GM12873 (cell line): Measurements from ENCODE around the gene BCL7C.

Experiments
- TF ChIP-seq, protein P1 (sequence below): IDR thresholded peaks from 2 replicates; pipeline ENCODE4 v1.5.1; 2012; ENCODE audit warnings: low read depth, mild to moderate bottlenecking, moderate library complexity, low read length, control low read depth; ENCODE audit not compliant: insufficient read depth; ENCODE audit errors: missing control alignments

The BCL7C gene

GRCh38 chr16:30924913-30925631 is 31.2 kb upstream of the BCL7C start:
- TF ChIP-seq, protein P1, sequence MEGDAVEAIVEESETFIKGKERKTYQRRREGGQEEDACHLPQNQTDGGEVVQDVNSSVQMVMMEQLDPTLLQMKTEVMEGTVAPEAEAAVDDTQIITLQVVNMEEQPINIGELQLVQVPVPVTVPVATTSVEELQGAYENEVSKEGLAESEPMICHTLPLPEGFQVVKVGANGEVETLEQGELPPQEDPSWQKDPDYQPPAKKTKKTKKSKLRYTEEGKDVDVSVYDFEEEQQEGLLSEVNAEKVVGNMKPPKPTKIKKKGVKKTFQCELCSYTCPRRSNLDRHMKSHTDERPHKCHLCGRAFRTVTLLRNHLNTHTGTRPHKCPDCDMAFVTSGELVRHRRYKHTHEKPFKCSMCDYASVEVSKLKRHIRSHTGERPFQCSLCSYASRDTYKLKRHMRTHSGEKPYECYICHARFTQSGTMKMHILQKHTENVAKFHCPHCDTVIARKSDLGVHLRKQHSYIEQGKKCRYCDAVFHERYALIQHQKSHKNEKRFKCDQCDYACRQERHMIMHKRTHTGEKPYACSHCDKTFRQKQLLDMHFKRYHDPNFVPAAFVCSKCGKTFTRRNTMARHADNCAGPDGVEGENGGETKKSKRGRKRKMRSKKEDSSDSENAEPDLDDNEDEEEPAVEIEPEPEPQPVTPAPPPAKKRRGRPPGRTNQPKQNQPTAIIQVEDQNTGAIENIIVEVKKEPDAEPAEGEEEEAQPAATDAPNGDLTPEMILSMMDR = no peak

GRCh38 chr16:30924076-30924912 is 30.4 kb upstream of the BCL7C start:
- TF ChIP-seq, protein P1 = no peak

DNA sequence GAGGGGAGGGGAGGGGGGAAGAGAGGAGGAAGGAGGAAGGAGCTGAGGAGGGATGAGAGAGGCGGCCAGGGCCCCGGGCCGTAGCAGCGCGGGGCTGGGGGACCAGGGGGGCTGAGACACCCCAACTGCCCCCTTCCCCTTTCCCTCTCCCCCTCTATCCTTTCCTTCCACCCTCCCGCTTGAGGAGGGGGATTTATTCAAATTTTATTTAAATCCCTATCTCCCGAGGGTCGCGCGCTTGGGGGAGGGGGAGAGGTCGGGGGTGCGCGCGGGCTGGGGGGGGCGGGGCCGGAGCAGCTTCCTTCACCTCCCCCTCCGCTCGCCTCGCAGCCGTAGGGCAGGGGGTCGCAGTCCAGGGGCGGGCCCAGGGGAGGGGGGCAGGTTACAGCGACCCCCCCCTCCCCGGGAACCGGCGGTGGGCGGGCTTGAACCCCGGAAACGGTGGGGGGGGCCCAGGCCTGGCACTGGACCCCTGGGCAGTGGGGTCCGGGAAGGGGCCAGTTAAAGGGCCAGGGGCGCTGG is 29.7 kb upstream of the BCL7C start, which contains the start of gene FBXL19:
FBXL19 (plus strand) TSS at position 19 of the 522 bp plus-strand sequence. CDS start 2,183 bp downstream, outside the sequence.
- TF ChIP-seq, protein P1 = no peak

DNA sequence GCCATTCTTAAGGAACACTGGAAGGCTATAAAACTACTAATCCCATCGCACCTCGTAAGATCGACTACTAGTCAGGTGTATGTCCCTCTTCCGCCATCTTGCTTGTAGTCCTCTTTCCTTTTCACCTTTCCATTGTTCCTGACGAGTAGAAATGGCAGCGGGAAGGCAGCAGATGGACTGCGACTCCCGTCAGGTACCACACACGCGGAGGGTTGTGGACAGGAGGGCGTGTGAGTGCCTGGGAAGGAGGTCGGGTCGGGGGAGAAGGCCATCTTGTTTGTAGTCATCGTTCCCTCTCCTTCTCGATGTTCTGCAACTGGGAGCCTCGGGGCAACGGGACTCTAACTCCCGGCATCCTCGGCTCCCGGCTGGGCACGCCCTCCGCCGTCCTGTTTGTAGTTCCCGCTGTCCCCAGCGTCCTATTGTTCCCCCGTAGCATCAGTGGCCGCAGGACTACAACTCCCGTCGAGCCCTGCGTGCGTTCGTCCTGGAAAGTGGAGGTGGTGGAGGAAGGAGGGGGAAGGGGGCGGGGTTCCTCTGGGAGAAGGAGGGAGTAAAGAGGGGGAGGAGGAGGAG is 29.2 kb upstream of the BCL7C start:
- TF ChIP-seq, protein P1 = no peak

GRCh38 chr16:30922420-30922959 is 28.6 kb upstream of the BCL7C start:
- TF ChIP-seq, protein P1 = no peak

DNA sequence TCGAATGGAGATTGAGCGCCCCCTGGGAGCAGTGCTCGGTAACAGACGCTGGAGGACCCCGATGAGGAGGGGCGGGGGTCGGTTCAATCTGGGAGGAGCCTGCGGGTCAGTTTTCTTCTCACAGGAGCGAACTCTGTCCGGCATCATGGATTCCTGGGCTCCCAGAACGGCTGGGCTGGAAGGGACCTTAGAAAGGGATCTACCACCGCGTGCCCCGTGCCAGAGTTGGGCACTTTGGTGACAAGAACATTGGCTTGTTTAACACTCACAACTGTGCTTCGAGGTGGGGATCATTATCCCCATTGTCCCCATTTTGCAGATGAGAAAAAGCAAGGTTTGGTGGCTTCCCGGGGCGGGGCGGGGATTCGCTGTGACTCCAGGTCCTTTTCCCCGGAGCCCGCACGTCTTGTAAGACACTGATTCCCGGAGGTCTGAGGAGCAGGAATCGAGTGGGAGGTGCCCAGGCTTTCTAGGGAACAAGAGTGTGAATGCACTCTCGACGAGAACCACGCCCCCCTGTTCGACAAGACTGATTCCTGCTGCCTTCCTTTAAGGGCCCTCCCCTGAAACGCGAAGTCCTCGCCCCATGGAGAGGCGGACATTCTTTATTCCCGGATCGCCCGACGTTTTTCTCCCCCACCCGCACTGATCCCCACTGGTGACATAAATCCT is 28.0 kb upstream of the BCL7C start:
- TF ChIP-seq, protein P1 = peak; percentile 93
